Activated naive CD4-positive, alpha-beta T cell (primary cell): ENCODE measurements around the gene DACH2.
"Not testable (repeated sequence)": the region's sequence is repeated elsewhere in the genome, so short reads cannot be mapped to it uniquely, and the experiment has no call there.

Experiments used
- DNase-seq, 4 experiments: peaks; one replicate each; lab custom pipeline; 2025; lab: John Stamatoyannopoulos, UW

The DACH2 gene

GRCh38 chrX:86148024-86148511 is at the start of gene DACH2:
TSS of gene DACH2 (plus strand) at chrX:86148451.
- peak in 2 of 4 experiments; percentile 6 to 17 for DNase-seq

GRCh38 chrX:86102341-86102740 is 45.9 kb upstream of the DACH2 start:
- no peak for DNase-seq

- DNase-seq: no peak
Observed at GRCh38 chrX:86103061-86103460, 45.2 kb upstream of the DACH2 start.

- no peak for DNase-seq
Observed at GRCh38 chrX:86104526-86104925, 43.7 kb upstream of the DACH2 start.

- no peak for DNase-seq
Observed at GRCh38 chrX:86121916-86122315, 26.3 kb upstream of the DACH2 start.

GRCh38 chrX:86133761-86134160 is 14.5 kb upstream of the DACH2 start:
- no peak for DNase-seq

- no peak for DNase-seq
Observed at GRCh38 chrX:86137071-86137470, 11.2 kb upstream of the DACH2 start.

- DNase-seq: no peak
Observed at GRCh38 chrX:86141786-86142185, 6.5 kb upstream of the DACH2 start.

- DNase-seq: no peak
Observed at GRCh38 chrX:86146102-86146501, 2.1 kb upstream of the DACH2 start.

- no peak for DNase-seq
Observed at GRCh38 chrX:86148594-86148993, 343 bp downstream of the DACH2 start.

GRCh38 chrX:86149119-86149518 is 868 bp downstream of the DACH2 start:
- DNase-seq: no peak

- no peak for DNase-seq
Observed at GRCh38 chrX:86154553-86154952, 6.3 kb downstream of the DACH2 start.

- no peak for DNase-seq
Observed at GRCh38 chrX:86171366-86171765, 23.1 kb downstream of the DACH2 start.

GRCh38 chrX:86178906-86179305 is 30.7 kb downstream of the DACH2 start:
- no peak for DNase-seq

- not testable (repeated sequence) for DNase-seq
Observed at GRCh38 chrX:86181325-86181724, 33.1 kb downstream of the DACH2 start.

GRCh38 chrX:86192827-86193226 is 44.6 kb downstream of the DACH2 start:
- no peak for DNase-seq

GRCh38 chrX:86194758-86195157 is 46.5 kb downstream of the DACH2 start:
- DNase-seq: no peak

- no peak for DNase-seq
Observed at GRCh38 chrX:86195343-86195742, 47.1 kb downstream of the DACH2 start.

- no peak for DNase-seq
Observed at GRCh38 chrX:86197815-86198214, 49.6 kb downstream of the DACH2 start.

GRCh38 chrX:86210772-86211171 is 62.5 kb downstream of the DACH2 start:
- DNase-seq: no peak

- no peak for DNase-seq
Observed at GRCh38 chrX:86215260-86215659, 67.0 kb downstream of the DACH2 start.

GRCh38 chrX:86237482-86237881 is 89.2 kb downstream of the DACH2 start:
- DNase-seq: no peak

GRCh38 chrX:86241547-86241946 is 93.3 kb downstream of the DACH2 start:
- no peak for DNase-seq

- no peak for DNase-seq
Observed at GRCh38 chrX:86263526-86263925, 115.3 kb downstream of the DACH2 start.

- DNase-seq: no peak
Observed at GRCh38 chrX:86295293-86295692, 147.0 kb downstream of the DACH2 start.
